COLO829 (cell line): ENCODE data around the gene KBTBD13.

ENCODE experiments used
- DNase-seq: peaks from one replicate; pipeline ENCODE4 v3.0.0; 2012; ENCODE audit warnings: low spot score

The KBTBD13 gene

DNA sequence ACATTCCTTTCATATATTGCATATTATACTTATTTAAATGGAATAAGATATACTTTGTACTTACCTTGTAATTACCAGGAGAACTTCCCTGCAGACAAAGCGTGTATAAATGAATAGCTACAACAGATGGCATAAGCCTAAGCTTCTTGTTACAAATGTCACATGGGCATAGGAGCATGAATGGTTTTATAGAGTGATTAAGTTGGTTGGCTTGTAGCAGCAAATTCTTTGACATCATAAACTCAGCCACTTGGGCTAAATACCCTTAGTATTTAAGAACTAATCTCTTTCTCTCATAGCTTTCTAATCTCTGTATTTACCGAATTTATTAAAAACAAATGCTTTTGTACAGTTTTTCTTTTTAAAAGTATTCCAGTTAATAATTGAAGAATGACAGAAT is 38.5 kb downstream of the KBTBD13 start, which contains the start of gene UBAP1L:
TSS of gene UBAP1L (minus strand) at position 115 of the 400 bp plus-strand sequence. CDS start 8,985 bp downstream, outside the sequence.
- peak; percentile 28 for DNase-seq

DNA sequence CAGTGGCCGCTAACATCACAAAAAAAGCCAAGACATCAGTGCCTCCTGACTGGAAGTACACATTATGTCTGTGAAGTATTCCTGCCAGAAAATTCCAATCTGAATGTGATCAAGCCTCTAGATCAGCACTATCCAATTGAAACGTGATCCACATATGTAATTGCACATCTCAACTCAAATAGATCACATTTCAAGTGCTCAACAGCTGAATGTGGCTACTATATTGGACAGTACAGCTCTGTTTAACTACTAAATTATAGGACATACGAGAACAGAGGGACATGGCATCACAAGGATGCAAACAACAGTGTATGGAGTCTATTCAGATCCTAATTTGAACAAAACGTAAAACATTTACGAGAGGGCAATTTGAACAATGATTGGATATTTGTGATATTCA is 39.0 kb downstream of the KBTBD13 start:
- peak; percentile 48 for DNase-seq
